HEK293 (cell line): ENCODE results near the gene MTMR3.
A peak's percentile ranks its signal among the peaks of the same experiment; 100 is the strongest.

ENCODE experiments used
- CTCF ChIA-PET: fragments of 350-600 bp; formaldehyde crosslinking; extraction: SDS; loops from one replicate; lab custom pipeline; 2021; ENCODE audit warnings: antibody characterized with exemption; lab: Yijun Ruan, JAX
- POLR2A ChIA-PET: fragments of 300-600 bp; formaldehyde crosslinking; extraction: SDS; loops from one replicate; lab custom pipeline; 2020; ENCODE audit warnings: antibody characterized with exemption, inconsistent platforms; lab: Yijun Ruan, JAX
- H3K27ac ChIP-seq: fragments of 200-500 bp; sonication (Bioruptor generic); 2 replicates; pipeline ENCODE4 v1.5.1; 2014; ENCODE audit warnings: low read depth, low read length, control low read depth, inconsistent platforms; ENCODE audit errors: extremely low read depth
- H3K36me3 ChIP-seq, 2 experiments: fragments of 200-500 bp in 1 of 2; sonication (Bioruptor generic) in 1 of 2; 1 replicate in 1 of 2; 2 replicates in 1 of 2; pipeline ENCODE4 v1.5.1; 2014 to 2017; ENCODE audit warnings: inconsistent platforms in 2 of 2, low read length in 2 of 2; ENCODE audit not compliant: control insufficient read depth in 2 of 2, insufficient read depth in 1 of 2
- H3K4me1 ChIP-seq: fragments of 200-500 bp; sonication (Bioruptor generic); 2 replicates; pipeline ENCODE4 v1.5.1; 2014; ENCODE audit warnings: mild to moderate bottlenecking, low read length, inconsistent platforms; ENCODE audit not compliant: control insufficient read depth, insufficient read depth
- H3K4me3 ChIP-seq: 2 replicates; pipeline ENCODE4 v1.5.1; 2011; ENCODE audit warnings: low read depth, mild to moderate bottlenecking, control low read depth, low read length, moderate library complexity
- H3K9me3 ChIP-seq: fragments of 200-500 bp; sonication (Bioruptor generic); 2 replicates; pipeline ENCODE4 v1.5.1; 2014; ENCODE audit warnings: low read depth, low read length, inconsistent platforms; ENCODE audit not compliant: control insufficient read depth, insufficient read depth
- KLF1 ChIP-seq: fragments of 450-650 bp; formaldehyde crosslinking; IDR thresholded peaks from 2 replicates; pipeline ENCODE4 v1.5.1; 2016; ENCODE audit warnings: missing biosample characterization, missing genetic modification characterization
- PATZ1 ChIP-seq: fragments of 450-650 bp; formaldehyde crosslinking; IDR thresholded peaks from 2 replicates; pipeline ENCODE4 v1.5.1; 2016; ENCODE audit warnings: missing biosample characterization, missing genetic modification characterization
- PRDM1 ChIP-seq: fragments of 450-650 bp; formaldehyde crosslinking; IDR thresholded peaks from 2 replicates; pipeline ENCODE4; 2016; ENCODE audit warnings: missing biosample characterization, missing genetic modification characterization
- PRDM2 ChIP-seq: fragments of 450-650 bp; formaldehyde crosslinking; IDR thresholded peaks from 2 replicates; pipeline ENCODE4 v1.5.1; 2016; ENCODE audit warnings: missing biosample characterization, missing genetic modification characterization, borderline replicate concordance
- PRDM6 ChIP-seq: fragments of 450-650 bp; formaldehyde crosslinking; IDR thresholded peaks from 2 replicates; pipeline ENCODE4 v1.5.1; 2017; ENCODE audit warnings: missing biosample characterization, missing genetic modification characterization
- ZBTB6 ChIP-seq: fragments of 450-650 bp; formaldehyde crosslinking; IDR thresholded peaks from 2 replicates; pipeline ENCODE4 v1.5.1; 2017; ENCODE audit warnings: missing biosample characterization, missing genetic modification characterization
- ZFP37 ChIP-seq: fragments of 450-650 bp; formaldehyde crosslinking; IDR thresholded peaks from 2 replicates; pipeline ENCODE4 v1.5.1; 2016; ENCODE audit warnings: missing biosample characterization, missing genetic modification characterization
- ZIC2 ChIP-seq: fragments of 450-650 bp; formaldehyde crosslinking; IDR thresholded peaks from 2 replicates; pipeline ENCODE4 v1.5.1; 2016; ENCODE audit warnings: missing biosample characterization, missing genetic modification characterization
- ZNF10 ChIP-seq: fragments of 450-650 bp; formaldehyde crosslinking; IDR thresholded peaks from 2 replicates; pipeline ENCODE4 v1.5.1; 2017; ENCODE audit warnings: missing biosample characterization, missing genetic modification characterization
- ZNF19 ChIP-seq: fragments of 450-650 bp; formaldehyde crosslinking; IDR thresholded peaks from 2 replicates; pipeline ENCODE4; 2016; ENCODE audit warnings: missing biosample characterization, missing genetic modification characterization, low read depth
- ZNF416 ChIP-seq: fragments of 450-650 bp; formaldehyde crosslinking; IDR thresholded peaks from 2 replicates; pipeline ENCODE4 v1.5.1; 2016; ENCODE audit warnings: missing biosample characterization, missing genetic modification characterization
- ZNF600 ChIP-seq: fragments of 450-650 bp; formaldehyde crosslinking; IDR thresholded peaks from 2 replicates; pipeline ENCODE4 v1.5.1; 2016; ENCODE audit warnings: missing biosample characterization, missing genetic modification characterization
- ZNF660 ChIP-seq: fragments of 450-650 bp; IDR thresholded peaks from 2 replicates; pipeline ENCODE4 v1.5.1; 2018; ENCODE audit warnings: missing biosample characterization, mild to moderate bottlenecking, missing genetic modification characterization
- ZNF707 ChIP-seq: fragments of 450-650 bp; formaldehyde crosslinking; IDR thresholded peaks from 2 replicates; pipeline ENCODE4 v1.5.1; 2016; ENCODE audit warnings: missing biosample characterization, missing genetic modification characterization
- ZNF791 ChIP-seq: fragments of 450-650 bp; formaldehyde crosslinking; IDR thresholded peaks from 2 replicates; pipeline ENCODE4 v1.5.1; 2016; ENCODE audit warnings: missing biosample characterization, missing genetic modification characterization
- ZSCAN30 ChIP-seq: fragments of 450-650 bp; IDR thresholded peaks from 2 replicates; pipeline ENCODE4 v1.5.1; 2018; ENCODE audit warnings: missing biosample characterization, mild to moderate bottlenecking, missing genetic modification characterization, moderate library complexity

MTMR3 gene

GRCh38 chr22:30017375-30018223, 134.6 kb downstream of the MTMR3 start:
- TF ChIP-seq PRDM6 (tag by site-specific recombination), result no peak
- peak; percentile 100 for TF ChIP-seq ZNF660 (tag by site-specific recombination)
- H3K4me3 ChIP-seq, result no peak overlapping the region
- POLR2A ChIA-PET, result no interaction called here
- H3K9me3 ChIP-seq, result no peaks in the 10 kb centered on the region
- H3K27ac ChIP-seq, result no peak overlapping the region
- CTCF ChIA-PET, result interaction anchor here (0.9 to 5.8 kb wide), 5 partner anchors 13 to 381 kb away, joined by 3 to 40 read pairs (median 4); no protein-coding TSS in a partner anchor
- peaks cover 27 to 94% of the 10 kb centered on the region in 2 experiments for H3K36me3 ChIP-seq
- no peaks in the 10 kb centered on the region for H3K4me1 ChIP-seq

- Histone ChIP-seq H3K9me3 (no peaks in the 10 kb centered on the region), H3K27ac (no peak overlapping the region), H3K4me1 (no peaks in the 10 kb centered on the region), H3K36me3 (peaks cover 25 to 98% of the 10 kb centered on the region in 2 experiments), H3K4me3 (no peak overlapping the region)
- CTCF ChIA-PET, result interaction anchor here (0.7 to 1.0 kb wide), 2 partner anchors 68 to 382 kb away, joined by 3 to 5 read pairs; no protein-coding TSS in a partner anchor
- TF ChIP-seq ZNF791 (tag by site-specific recombination) (no peak), ZNF10 (tag by site-specific recombination) (no peak), ZSCAN30 (no peak), ZFP37 (tag by site-specific recombination) (no peak), ZNF600 (tag by site-specific recombination) (no peak), ZIC2 (no peak), PATZ1 (no peak), PRDM2 (tag by site-specific recombination) (no peak), KLF1 (tag by site-specific recombination) (no peak), PRDM1 (no peak), ZNF19 (tag by site-specific recombination) (no peak), ZBTB6 (tag by site-specific recombination) (no peak), ZNF416 (tag by site-specific recombination) (no peak), ZNF707 (tag by site-specific recombination) (no peak)
- POLR2A ChIA-PET, result no interaction called here
Observed at GRCh38 chr22:30020511-30020910, 137.5 kb downstream of the MTMR3 start.
